ENCODE results near the gene TMEM126A. TPM values are rescaled to one million over a fixed set of nuclear protein-coding genes. Genes with fewer than 3 reads are reported as not detected.

The TMEM126A gene
- total and polyA plus RNA-seq, 2 of the 8 experiments (the other 6 are each of a cell fraction or from before 2014, with no cell fraction given), result 33.7 to 58.7 TPM

DNA sequence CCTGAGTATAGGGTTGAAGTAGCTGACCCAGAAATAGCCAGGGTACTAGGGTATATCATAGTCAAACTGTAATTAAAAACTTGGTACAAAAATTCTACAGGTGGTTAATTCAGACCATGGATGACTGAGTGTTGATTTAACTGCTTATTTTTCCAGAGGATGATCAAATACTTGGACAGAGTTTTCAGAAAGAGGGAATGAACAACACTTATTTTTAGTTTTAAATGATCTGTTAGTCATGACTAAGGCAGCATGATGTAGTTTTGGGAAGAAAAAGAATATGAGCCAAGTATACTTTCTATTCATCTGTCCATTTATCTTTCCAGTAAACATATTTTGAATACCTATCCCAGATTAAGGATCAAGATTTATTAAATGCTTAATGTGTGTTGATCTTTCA is 58.0 kb downstream of the TMEM126A start:
- H3K4me1 ChIP-seq (replicated peaks in 1 of 4; ENCODE audit: control insufficient read depth in 3 of 4, insufficient read depth in 4 of 4, low read length in 3 of 4), result no peaks in the 10 kb centered on the region
- H2BK5ac ChIP-seq (ENCODE audit: low read depth, low read length), result no peak overlapping the region
- H3K14ac ChIP-seq (ENCODE audit: insufficient read length), result no peak overlapping the region
- no peak overlapping the region for H3K9ac ChIP-seq (replicated peaks in 1 of 4; ENCODE audit: extremely low read depth in 1 of 4, low read depth in 3 of 4, low read length in 3 of 4)
- H3K23me2 ChIP-seq (ENCODE audit: low read depth, low read length), result no peaks in the 10 kb centered on the region
- H3K4me3 ChIP-seq (ENCODE audit: extremely low read depth in 1 of 4, insufficient read depth in 2 of 4, low read depth in 3 of 4, low read length in 4 of 4), result no peak overlapping the region
- FAIRE-seq, result no peak
- no peaks in the 10 kb centered on the region for H4K20me1 ChIP-seq (replicated peaks in 1 of 2; ENCODE audit: control insufficient read depth in 1 of 2, insufficient read depth in 2 of 2, low read length in 2 of 2)
- no peak overlapping the region for H3K56ac ChIP-seq (replicated peaks; ENCODE audit: insufficient read length, low read depth, low read length)
- H3K4ac ChIP-seq (replicated peaks; ENCODE audit: insufficient read length, low read depth, low read length), result no peak overlapping the region
- H2AK5ac ChIP-seq (ENCODE audit: low read depth, low read length), result no peak overlapping the region
- H3K79me2 ChIP-seq (ENCODE audit: control insufficient read depth in 1 of 2, insufficient read depth in 2 of 2, low read length in 2 of 2), result no peaks in the 10 kb centered on the region
- no peak overlapping the region for H2BK15ac ChIP-seq (ENCODE audit: low read length)
- H3K9me3 ChIP-seq (ENCODE audit: insufficient read depth in 2 of 2, low read depth in 1 of 2, low read length in 1 of 2), result no peaks in the 10 kb centered on the region
- no peak overlapping the region for H3K18ac ChIP-seq (ENCODE audit: extremely low read depth, low read length)
- DNase-seq (ENCODE audit: low read depth in 1 of 2, low spot score in 2 of 2), result no peak
- CTCF ChIA-PET (ENCODE audit: partially characterized antibody), result no interaction called here
- H4K5ac ChIP-seq (ENCODE audit: insufficient read length, low read depth, low read length), result no peak overlapping the region
- no peak overlapping the region for H2BK12ac ChIP-seq (ENCODE audit: low read depth, low read length)
- TF ChIP-seq EGR1 (IDR thresholded peaks at IDR 0.05; ENCODE audit: borderline replicate concordance, low read depth, low read length), result no peak
- no peak for TF ChIP-seq BCL11A (IDR thresholded peaks at IDR 0.05; ENCODE audit: low read depth in 2 of 2, low read length in 2 of 2)
- no peak overlapping the region for H2BK20ac ChIP-seq (ENCODE audit: low read length)
- H3K36me3 ChIP-seq (ENCODE audit: control insufficient read depth in 2 of 4, insufficient read depth in 4 of 4, low read length in 3 of 4), result no peaks in the 10 kb centered on the region
- H3K4me2 ChIP-seq (ENCODE audit: insufficient read depth in 1 of 2, low read depth in 2 of 2, low read length in 2 of 2), result no peak overlapping the region
- H4K8ac ChIP-seq (ENCODE audit: extremely low read depth, insufficient read depth, low read length), result no peak overlapping the region
- no peaks in the 10 kb centered on the region for H3K79me1 ChIP-seq (ENCODE audit: low read depth, low read length)
- no peak overlapping the region for H3K27ac ChIP-seq (ENCODE audit: low read depth, low read length)
- no peak overlapping the region for H2BK120ac ChIP-seq (replicated peaks; ENCODE audit: low read depth, low read length)
- H3K27me3 ChIP-seq (replicated peaks in 1 of 4; ENCODE audit: control insufficient read depth in 3 of 4, extremely low read depth in 1 of 4, insufficient read depth in 3 of 4, low read length in 3 of 4), result no peaks in the 10 kb centered on the region
- POLR2A ChIA-PET (ENCODE audit: partially characterized antibody), result no interaction called here
- H4K91ac ChIP-seq (replicated peaks; ENCODE audit: insufficient read length, low read length), result no peak overlapping the region
- no peak overlapping the region for H2AFZ ChIP-seq (ENCODE audit: low read length)
- no peak overlapping the region for H3K23ac ChIP-seq (ENCODE audit: insufficient read length)

Other genes starting within 250 kb of the TMEM126A start
- 14.3 and 17.0 TPM in 2 replicates for gene DLG2, start 20.6 kb upstream of the TMEM126A start, total RNA-seq (2021; fragmentation: NEBNext Ultra II Directional; extraction: Animal tissue kit (Norgen Biotek cat#: 25700))
- gene DLG2, start 20.6 kb upstream of the TMEM126A start, polyA plus RNA-seq (2011; rRNA removed), result 1.7 and 2.2 TPM in 2 replicates
- 82.8 and 85.6 TPM in 2 replicates for gene TMEM126B, start 19.4 kb upstream of the TMEM126A start, total RNA-seq (2021; fragmentation: NEBNext Ultra II Directional; extraction: Animal tissue kit (Norgen Biotek cat#: 25700))
- 58.5 and 101 TPM in 2 replicates for gene TMEM126B, start 19.4 kb upstream of the TMEM126A start, polyA plus RNA-seq (2011; rRNA removed)
- gene CREBZF, start 17.2 kb downstream of the TMEM126A start, total RNA-seq (2021; fragmentation: NEBNext Ultra II Directional; extraction: Animal tissue kit (Norgen Biotek cat#: 25700)), result 44.2 and 44.9 TPM in 2 replicates
- gene CREBZF, start 17.2 kb downstream of the TMEM126A start, polyA plus RNA-seq (2011; rRNA removed), result 15.4 and 26.5 TPM in 2 replicates
- not detected in 2 replicates for gene CCDC89, start 38.2 kb downstream of the TMEM126A start, total RNA-seq (2021; fragmentation: NEBNext Ultra II Directional; extraction: Animal tissue kit (Norgen Biotek cat#: 25700))
- not detected in 2 replicates for gene CCDC89, start 38.2 kb downstream of the TMEM126A start, polyA plus RNA-seq (2011; rRNA removed)
- 9.1 TPM in 2 replicates for gene SYTL2, start 163.2 kb downstream of the TMEM126A start, total RNA-seq (2021; fragmentation: NEBNext Ultra II Directional; extraction: Animal tissue kit (Norgen Biotek cat#: 25700))
- gene SYTL2, start 163.2 kb downstream of the TMEM126A start, polyA plus RNA-seq (2011; rRNA removed), result 1.1 and 1.3 TPM in 2 replicates
- gene CCDC83, start 207.4 kb downstream of the TMEM126A start, total RNA-seq (2021; fragmentation: NEBNext Ultra II Directional; extraction: Animal tissue kit (Norgen Biotek cat#: 25700)), result not detected in 2 replicates
- not detected in 2 replicates for gene CCDC83, start 207.4 kb downstream of the TMEM126A start, polyA plus RNA-seq (2011; rRNA removed)